Cardiac septum (tissue), 1 donor: ENCODE measurements around the gene TMEM238L. TPM values are rescaled to one million over a fixed set of nuclear protein-coding genes. Genes with fewer than 3 reads are reported as not detected.
"Not testable (repeated sequence)": the region's sequence is repeated elsewhere in the genome, so short reads cannot be mapped to it uniquely, and the experiment has no call there.

Experiments used
- DNase-seq: peaks from one replicate; pipeline ENCODE4 v3.0.0-alpha.2; 2020; ENCODE audit warnings: low spot score
- intact Hi-C: fragments of 100-400 bp; cut with DNase I; formaldehyde crosslinking; loops from one replicate; pipeline ENCODE4 v1.14.0; 2022
- long read RNA-seq: library from polyadenylated mRNA; unstranded; transcript quantifications from one replicate; pipeline ENCODE4 v2.0.0, GENCODE V29; 2021
- total RNA-seq: library from RNA; stranded (reverse); fragmentation: NEBNext Ultra II Directional; extraction: Animal tissue kit (Norgen Biotek cat#: 25700); gene quantifications from one replicate; pipeline ENCODE4 v1.2.1, GENCODE V29; 2021
- donor health status: DM: no; HTN: no; CAD: no.

Gene TMEM238L
- total RNA-seq, result not detected
- long read RNA-seq, result 0 reads

DNA sequence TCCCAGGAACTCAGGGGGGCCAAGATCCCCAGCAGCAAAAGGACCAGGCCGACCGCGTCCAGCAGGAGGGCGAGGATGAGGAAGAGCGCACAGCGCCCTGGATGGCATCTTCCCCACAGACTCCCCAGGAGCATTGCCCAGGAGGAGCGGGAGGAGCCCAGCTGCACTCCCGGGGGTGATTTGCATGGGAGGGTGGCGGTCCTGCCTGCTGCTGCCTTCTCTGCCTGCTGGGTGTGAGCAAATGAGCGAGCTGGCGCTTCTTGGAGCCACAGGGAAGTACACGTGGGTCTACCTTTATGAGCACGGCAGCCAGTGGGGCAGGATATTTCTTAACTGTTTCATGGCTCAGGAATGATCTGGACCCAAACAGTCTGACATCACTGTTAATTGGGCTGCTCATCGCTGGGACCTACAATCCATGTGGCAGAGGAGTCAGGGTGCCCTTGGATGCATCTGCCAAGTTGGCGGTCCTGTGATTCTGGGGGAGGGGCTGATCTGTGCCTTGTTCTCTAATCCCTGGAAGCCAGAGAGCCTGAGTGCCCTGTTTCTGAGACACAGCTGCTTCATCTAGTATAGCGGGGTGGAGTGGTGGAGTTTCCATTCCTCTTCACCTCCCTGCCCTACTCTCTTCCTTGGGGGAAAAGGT, at the start of gene TMEM238L:
TMEM238L (minus strand) TSS at position 270 of the 646 bp plus-strand sequence; CDS start at position 134, 136 bp downstream.
- intact Hi-C loops, result no loop called here
- peak; percentile 49 for DNase-seq

DNA sequence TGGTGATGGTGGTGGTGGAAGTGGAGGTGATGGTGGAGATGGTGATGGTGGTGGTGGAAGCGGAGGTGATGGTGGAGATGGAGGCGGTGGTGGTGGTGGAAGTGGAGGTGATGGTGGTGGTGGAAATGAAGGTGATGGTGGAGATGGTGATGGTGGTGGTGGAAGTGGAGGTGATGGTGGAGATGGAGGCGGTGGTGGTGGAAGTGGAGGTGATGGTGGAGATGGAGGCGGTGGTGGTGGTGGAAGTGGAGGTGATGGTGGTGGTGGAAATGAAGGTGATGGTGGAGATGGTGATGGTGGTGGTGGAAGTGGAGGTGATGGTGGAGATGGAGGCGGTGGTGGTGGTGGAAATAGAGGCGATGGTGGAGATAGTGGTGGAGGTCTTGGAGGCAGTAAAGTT, 42.7 kb upstream of the TMEM238L start:
- DNase-seq, result not testable (repeated sequence)
- intact Hi-C loops, result loop anchor here (5.0 kb wide), 1 partner anchor 199 kb away; no protein-coding TSS in a partner anchor

GRCh38 chr17:10845388-10845751, 41.5 kb upstream of the TMEM238L start:
- intact Hi-C loops, result loop anchor here (2.0 to 5.0 kb wide), 2 partner anchors 109 to 198 kb away; no protein-coding TSS in a partner anchor
- no peak for DNase-seq

GRCh38 chr17:10844621-10845387, 40.9 kb upstream of the TMEM238L start:
- intact Hi-C loops, result loop anchor here (2.0 to 5.0 kb wide), 2 partner anchors 108 to 198 kb away; no protein-coding TSS in a partner anchor
- peak; percentile 82 for DNase-seq

- intact Hi-C loops, result loop anchor here (2.0 kb wide), 1 partner anchor 107 kb away; no protein-coding TSS in a partner anchor
- DNase-seq, result no peak
Measured at GRCh38 chr17:10843811-10844210, 39.9 kb upstream of the TMEM238L start.

- no peak for DNase-seq
- intact Hi-C loops, result no loop called here
Measured at GRCh38 chr17:10842658-10843057, 38.8 kb upstream of the TMEM238L start.

- intact Hi-C loops, result no loop called here
- DNase-seq, result no peak
Measured at GRCh38 chr17:10838682-10839081, 34.8 kb upstream of the TMEM238L start.

- intact Hi-C loops, result no loop called here
- no peak for DNase-seq
Measured at GRCh38 chr17:10837921-10838320, 34.0 kb upstream of the TMEM238L start, which contains the start of gene PIRT. Gene PIRT (minus strand): TSS chr17:10838087. CDS start chr17:10825645, 12,442 bp downstream.

DNA sequence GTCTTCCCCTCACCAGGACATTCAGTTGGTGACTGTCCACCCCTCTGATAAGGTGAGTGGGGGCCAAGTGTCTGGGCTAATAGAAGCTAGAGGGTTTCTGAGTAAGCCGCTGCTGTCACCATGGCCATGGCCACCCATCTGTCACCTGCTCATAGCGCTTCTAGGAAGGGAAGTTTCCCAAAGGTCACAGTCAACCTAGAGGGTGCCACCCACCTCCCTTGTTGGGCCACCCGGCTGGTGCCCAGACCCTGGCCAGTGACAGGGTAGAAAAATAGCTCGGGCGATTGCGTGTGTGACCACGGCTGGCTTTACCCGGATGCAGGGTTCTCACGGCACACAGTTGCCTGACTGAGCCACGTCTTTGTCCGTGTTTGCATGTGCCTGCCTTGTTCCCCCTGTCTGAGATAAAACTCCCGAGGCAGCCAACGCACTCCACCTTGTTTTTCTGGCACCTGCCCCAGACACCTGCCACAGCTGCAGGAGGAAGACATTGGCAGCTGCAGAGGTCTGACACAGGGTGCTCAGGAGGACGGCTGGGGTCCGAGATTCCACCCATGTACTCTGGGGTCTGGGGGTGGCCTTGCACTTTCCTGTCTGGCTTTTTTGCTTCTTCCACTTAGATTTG, 33.2 kb upstream of the TMEM238L start:
- no peak for DNase-seq
- intact Hi-C loops, result no loop called here

DNA sequence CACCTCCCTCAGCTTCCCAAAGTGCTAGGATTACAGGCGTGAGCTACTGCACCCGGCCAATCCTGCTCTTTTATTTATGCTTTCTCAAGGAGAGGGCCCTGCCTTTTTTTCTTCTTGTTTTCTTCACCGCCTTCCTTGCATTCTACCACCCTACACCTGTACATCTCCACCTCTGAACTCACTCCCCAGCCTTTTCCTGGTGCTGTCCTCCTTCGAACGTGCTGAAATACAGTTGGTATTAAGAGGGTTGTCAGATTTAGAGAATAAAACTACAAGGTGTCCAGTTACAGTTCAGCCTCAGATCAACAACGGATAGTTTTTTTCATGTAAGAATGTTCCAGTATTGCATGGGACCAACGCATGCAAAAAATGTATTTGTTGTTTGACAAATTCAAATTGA, 32.2 kb upstream of the TMEM238L start:
- intact Hi-C loops, result no loop called here
- DNase-seq, result no peak

DNA sequence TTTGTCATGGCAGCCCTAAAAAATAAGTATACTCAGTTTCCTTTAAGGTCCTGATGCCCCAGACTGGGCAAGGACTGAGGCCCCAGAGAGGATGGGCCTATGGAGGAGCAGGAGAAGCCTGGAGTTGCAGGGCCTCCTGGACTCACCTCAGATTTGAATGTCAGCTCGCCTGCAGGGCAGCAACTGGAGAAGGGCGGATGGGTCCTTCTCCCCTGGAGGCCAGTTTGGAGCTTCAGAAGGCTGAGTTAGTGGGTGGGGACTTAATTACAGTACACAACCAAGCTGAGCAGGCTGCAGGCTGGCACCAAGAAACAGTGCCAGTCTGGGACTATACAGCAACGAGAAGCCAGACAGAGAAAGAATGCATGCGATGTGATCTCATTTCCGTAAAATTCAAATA, 27.8 kb upstream of the TMEM238L start:
- DNase-seq, result no peak
- intact Hi-C loops, result no loop called here

DNA sequence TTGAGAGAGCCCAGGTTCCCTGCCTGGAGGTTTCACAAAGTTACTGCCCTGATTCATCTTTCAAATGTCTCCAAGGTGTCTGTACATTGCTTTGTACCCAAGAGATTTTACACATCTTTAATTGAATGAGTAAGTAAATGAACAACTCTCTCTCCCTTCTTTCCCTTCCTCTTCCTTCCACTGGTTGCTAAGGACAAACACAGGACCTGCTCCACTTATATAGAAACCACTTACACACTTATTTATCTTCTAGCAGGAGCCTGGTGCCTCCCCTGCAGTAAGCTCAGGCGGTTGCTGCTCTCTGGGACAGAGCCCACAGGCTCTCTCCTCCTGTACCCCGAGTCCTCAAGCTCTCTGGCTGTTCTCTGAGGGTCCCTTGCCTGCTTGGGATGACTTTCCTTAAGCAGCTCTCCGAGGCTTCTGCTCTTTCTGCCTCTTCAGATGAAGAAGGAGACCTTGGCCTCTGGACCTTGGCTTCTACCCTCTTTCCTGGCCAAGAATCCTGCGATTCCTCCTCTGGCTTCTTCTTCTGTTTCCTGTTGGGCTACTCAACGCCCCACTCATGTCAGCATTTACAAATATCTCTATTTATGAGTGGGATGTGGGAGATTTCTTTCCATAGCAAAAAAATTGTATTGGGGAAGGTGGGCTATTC, 24.1 kb upstream of the TMEM238L start:
- no peak for DNase-seq
- intact Hi-C loops, result no loop called here

GRCh38 chr17:10824874-10825273, 21.0 kb upstream of the TMEM238L start:
- DNase-seq, result no peak
- intact Hi-C loops, result no loop called here

GRCh38 chr17:10821770-10822169, 17.9 kb upstream of the TMEM238L start:
- intact Hi-C loops, result no loop called here
- no peak for DNase-seq

GRCh38 chr17:10821054-10821453, 17.2 kb upstream of the TMEM238L start:
- DNase-seq, result no peak
- intact Hi-C loops, result no loop called here

DNA sequence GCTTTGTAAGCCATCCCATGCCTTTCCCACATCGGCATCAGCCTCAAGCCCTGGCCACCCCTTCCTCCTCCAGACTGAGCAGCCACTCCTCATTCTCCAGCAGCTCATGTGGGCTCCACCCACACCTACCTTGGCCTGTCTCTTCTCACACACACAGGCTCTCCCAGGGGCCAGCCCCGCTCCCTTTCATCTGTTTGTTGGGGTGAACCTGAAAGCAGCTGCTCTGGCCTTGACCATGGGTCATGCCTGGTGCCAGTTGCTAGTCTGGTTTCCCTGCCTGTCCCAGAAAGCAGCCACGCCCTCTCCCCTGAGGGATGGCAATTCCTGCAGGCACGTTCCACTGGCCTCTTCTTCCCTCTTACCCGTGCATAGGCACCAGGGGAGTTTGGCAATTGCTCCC, 11.4 kb upstream of the TMEM238L start:
- intact Hi-C loops, result no loop called here
- no peak for DNase-seq

- no peak for DNase-seq
- intact Hi-C loops, result no loop called here
Measured at GRCh38 chr17:10814075-10814474, 10.2 kb upstream of the TMEM238L start.

DNA sequence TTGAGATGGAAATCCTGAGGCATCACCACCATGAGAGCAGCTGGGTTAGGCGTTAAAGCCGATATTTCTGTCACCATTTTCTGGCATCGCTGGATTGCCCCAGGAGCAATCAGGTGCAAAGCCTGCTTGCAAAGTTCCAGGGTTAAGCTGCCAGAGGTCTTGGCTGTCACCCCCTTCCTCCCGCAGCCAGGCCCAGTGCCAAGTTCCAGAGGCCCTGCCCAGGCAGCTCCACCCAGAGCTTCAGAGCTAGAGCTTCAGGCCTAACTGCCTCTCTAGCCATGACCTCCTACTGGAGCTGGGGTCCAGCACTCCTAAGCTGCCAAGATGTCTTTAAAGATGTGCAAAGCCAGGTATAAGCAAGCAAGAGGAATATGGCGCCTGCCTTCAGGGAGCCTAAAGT, 8.8 kb upstream of the TMEM238L start:
- DNase-seq, result no peak
- intact Hi-C loops, result no loop called here

GRCh38 chr17:10809605-10810004, 5.7 kb upstream of the TMEM238L start:
- DNase-seq, result no peak
- intact Hi-C loops, result no loop called here

GRCh38 chr17:10807704-10808128, 3.8 kb upstream of the TMEM238L start:
- intact Hi-C loops, result no loop called here
- no peak for DNase-seq
